Right lung (tissue), 10 donors: ENCODE measurements around the gene TRIM43B. TPM values are rescaled to one million over a fixed set of nuclear protein-coding genes. Genes with fewer than 3 reads are reported as not detected.
"Not testable (repeated sequence)": the region's sequence is repeated elsewhere in the genome, so short reads cannot be mapped to it uniquely, and the experiment has no call there.

Experiments
- DNase-seq, 2 donors: peaks; one replicate each; pipeline ENCODE4 v3.0.0-alpha.2; 2013
- long read RNA-seq, 8 donors: transcript quantifications; one replicate each; lab custom pipeline, GENCODE V29; 2026
- polyA plus RNA-seq, 5 donors: library from polyadenylated mRNA; unstranded; fragments of 120-200 nt; gene quantifications; one replicate each; pipeline versions ENCODE4 v1.2.1 to v1.2.3, GENCODE V29; 2013; ENCODE audit warnings: inconsistent platforms in 1 of 5, low replicate concordance in 1 of 5; ENCODE audit not compliant: insufficient read length in 5 of 5, insufficient read depth in 1 of 5

Gene TRIM43B
- polyA plus RNA-seq: not detected
- long read RNA-seq, donor 1: 0 reads
- long read RNA-seq, donor 2: 0 reads
- long read RNA-seq, donor 3: 0 reads
- long read RNA-seq, donor 4: 0 reads
- long read RNA-seq, donor 5: 0 reads
- long read RNA-seq, donor 6: 0 reads
- long read RNA-seq, donor 7: 0 reads
- long read RNA-seq, donor 8: 0 reads

DNA sequence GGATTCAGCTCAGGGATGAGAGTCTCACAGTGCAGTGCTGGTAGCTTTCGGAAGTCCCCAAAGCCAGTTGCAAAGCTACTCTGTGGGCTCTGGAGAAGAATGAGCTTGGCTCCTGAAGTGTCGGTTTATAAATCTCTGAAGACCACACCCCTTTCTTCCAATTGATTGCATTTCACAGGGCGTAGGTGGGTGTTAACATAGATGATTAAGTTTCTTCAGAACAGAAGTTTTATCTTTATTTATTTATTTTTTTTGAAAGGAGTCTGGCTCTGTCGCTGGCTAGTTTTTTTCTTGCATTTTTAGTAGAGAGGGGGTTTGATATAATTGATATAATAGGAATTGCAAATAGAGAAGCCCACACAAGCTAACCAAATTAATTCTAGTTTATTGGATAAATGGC is at the start of gene TRIM43B:
TSS of gene TRIM43B (minus strand) at position 101 of the 400 bp plus-strand sequence. CDS start 2,040 bp downstream, outside the sequence.
- not testable (repeated sequence) for DNase-seq

DNA sequence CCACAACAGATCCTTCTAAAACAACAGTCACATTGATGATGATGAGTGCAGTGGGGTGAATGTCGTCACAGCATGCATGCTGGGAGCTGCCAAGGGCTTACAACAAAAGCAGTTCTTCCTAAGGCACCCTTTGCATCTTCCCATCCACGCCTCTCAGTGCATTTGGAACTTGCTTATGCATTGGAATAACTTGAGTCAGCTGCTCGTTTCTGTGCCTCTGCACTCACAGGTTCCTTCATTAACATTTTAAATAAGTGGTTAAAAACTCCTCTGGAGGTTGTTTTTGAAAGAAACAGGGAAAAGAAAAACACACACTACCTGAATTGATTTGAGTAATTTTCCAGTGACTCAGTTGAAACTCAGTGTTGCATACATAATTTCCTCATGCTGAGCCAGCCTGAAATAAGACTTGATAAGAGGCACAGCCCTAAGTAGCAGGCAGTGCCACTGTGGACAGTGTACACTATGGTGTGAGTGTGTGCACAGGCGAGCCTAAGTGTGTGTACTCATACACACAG is 46.8 kb upstream of the TRIM43B start:
- no peak for DNase-seq

DNA sequence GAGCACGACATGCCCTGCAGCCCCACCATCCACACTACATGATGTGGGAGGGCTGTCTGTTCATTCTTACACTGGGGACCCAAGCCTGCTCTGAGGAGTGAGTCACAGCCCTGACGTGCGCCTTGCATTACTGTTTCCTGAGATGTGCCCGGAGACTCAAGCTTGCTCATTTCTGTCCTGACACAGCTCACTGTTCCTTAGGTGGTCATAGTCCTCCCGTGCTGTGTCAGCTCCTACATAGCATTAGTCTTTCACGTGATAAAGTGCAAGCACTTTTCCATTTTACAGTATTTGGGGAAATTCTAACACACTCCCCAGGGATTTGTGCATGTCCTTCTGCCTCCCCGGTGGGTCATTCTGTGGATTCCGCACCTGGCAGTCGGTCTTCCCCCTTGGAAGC is 46.2 kb upstream of the TRIM43B start:
- no peak for DNase-seq

DNA sequence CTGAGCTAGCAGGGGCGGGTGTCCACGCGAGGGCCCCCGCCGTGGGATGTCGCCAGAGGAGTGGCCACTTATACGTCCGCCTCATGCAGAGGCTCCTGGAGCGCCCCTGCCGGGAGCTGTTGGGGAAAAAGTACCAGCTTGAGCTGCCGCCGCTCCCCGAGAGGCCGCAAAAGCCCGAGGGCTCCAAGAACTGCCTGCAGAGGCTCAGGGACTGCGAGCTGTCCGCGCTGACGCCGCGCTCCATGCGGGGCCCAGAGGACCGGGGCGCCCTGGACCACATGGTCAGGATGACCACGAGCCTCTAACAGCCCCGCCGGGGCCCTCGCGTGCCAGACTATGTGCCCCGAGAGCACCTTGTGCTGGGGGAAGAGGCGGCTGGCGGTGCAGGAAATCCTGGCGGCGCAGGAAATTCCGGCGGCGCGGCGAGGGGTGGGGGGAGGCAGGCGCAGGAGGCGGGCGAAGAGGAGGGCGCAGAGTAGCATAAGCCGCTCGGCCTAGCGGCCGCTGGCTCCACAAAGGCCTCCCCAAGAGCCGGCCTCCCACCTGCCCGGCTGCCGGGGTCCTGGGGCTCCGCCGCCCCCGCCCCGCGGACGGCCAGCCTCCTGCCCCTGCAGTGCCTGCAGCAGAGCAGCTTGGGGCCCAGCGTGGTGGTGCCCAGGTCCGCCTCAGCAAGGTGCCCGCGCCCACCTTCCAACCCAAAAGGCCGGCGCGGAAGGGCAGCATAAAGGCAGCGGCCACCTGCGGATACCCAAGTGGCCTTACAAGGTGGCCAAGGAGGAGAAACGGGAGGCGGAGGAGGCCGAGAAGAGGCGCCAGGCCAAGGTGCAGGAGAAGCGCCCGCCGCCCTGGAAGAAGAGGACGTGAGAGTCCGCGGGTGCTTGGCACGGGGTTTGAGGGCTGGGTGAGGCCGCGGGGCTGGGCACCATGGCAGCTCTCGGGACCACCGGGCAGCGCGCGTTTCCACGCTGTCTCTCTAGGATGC is 42.1 kb upstream of the TRIM43B start:
- peak; percentile 64 to 82 for DNase-seq

DNA sequence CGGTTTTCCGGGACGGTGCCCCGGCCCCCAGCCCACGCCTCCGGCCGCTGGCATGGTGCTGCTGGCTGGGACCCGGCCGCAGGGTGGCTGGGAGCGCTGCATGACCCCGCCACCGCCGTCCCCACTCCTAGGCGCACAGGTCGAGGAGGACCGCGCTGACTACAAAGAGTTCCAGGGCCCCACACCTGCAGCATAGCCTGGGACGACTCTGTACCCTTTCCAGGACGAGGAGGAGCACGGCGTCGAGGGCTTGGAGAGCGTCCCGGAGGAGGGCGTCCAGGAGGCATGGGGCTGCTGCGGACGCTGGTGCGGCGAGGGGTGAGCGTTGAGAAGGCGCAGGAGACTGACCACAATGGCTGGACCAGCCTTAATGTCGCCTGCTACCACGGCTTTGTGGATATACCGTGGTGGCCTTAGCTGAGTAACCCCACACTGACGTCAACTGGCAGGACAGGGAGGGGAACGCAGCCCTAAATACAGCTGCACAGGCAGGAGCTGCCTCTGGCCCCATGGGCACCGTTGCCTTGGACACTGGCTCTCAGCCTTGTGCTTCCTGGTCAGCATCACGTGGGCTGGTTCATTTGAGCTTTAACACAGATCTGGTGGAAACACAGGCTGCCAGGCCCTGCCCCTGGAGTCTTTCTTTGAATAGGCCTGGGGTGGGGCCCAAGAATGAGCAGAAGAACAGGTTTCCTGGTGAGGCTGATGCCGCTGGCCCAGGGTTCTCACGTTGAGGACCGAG is 40.9 kb upstream of the TRIM43B start:
- DNase-seq: peak; percentile 23

DNA sequence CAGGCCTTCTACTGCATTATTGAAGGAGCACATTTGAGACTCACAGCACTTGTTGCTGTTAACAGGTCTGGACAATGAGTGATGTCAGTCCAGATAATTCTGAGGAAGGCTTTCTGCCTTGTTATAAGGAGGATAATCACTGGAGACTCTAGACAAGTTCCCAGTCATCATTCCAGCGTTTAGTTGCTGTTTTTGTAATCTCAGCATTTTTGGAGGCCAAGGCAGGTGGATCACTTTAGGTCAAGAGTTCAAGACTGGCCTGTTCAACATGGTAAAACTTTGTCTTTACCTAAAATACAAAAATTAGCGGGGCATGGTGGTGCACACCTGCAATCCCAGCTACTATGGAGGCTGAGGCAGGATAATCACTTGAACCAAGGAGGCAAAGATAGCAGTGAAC is 39.6 kb upstream of the TRIM43B start:
- DNase-seq: no peak

DNA sequence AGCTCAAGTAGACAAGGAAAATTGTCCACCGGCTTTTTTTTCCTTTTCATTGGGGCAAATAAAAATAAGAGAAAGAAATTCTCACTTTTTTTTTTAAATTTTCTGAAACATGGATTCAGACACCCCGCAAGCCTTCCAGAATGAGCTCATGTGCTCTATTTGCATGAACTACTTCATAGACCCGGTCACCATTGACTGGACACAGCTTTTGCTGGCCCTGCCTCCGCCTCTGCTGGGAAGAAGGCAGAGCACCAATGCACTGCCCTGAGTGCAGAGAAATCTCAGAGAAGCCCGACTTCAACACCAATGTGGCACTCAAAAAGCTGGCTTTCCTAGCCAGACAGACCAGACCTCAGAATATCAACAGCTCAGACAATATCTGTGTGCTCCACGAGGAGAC is 30.2 kb upstream of the TRIM43B start:
- no peak for DNase-seq

DNA sequence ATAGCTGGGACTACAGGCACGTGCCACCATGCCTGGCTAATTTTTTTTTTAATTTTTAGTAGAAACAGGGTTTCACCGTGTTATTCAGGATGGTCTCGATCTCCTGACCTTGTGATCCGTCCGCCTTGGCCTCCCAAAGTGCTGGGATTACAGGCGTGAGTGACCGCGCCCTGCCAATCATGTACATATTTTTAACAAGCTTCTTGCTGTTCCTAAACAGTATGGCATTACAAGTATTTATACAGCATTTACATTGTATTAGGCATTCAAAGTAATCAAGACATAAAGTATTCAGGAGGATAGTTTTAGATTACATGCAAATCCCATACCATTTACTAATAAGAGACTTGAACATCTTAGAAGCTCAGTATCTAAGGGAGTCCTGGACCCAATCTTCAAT is 29.7 kb upstream of the TRIM43B start:
- DNase-seq: not testable (repeated sequence)

DNA sequence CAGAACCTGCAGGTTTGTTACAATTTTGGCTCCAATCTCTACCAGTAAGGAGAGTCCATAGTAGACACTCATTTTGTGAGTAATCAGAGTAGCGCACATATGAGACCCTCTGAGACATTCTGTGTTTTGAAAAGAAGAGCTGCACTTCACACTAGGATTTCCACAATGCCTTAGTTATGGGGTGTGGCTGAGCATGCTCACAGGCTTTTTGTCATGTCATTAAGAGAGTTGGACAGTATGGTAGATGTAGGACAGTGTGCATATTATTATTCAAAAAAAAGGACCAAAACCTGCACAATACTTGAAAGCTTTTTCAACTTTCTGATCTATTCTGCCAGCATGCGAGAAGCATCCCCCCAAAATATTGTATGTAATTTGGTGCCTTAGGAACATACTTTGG is 24.9 kb upstream of the TRIM43B start:
- DNase-seq: no peak

DNA sequence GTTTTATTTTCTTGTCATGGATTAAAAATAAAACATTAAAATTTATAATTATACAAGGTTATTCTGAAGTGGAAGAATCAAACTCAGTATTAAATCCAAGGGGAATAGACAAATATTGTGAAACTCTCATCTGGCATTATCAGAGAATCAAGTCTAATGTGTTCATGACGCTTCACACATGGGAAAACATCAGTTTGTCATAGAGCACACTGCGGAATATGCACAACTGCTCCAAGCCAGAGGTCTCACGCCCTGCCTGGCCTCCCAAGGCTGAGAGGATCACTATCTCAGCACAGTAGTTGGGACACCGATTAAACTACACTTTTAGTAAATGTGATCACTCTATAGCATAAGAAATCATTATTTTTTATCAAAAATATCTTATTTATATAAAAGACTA is 20.7 kb upstream of the TRIM43B start:
- DNase-seq: peak; percentile 25 to 42

DNA sequence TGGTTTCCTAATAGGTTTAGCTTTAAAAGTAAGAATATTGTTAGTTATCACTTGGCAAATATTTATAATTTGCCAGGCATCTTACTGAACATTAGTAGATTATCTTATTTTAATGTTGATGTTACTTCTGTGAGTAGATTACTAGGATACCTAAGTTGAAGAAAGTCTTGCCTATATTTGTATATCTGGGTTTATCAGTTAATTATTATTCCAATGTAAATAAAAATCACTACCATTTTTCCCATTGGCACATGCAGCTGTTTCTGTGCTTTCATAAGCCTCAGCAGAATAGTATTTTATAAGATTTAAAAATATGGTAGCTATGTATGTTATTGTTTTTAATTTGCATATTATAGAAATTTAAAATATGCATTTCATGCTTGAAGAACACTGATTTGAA is 16.3 kb upstream of the TRIM43B start:
- DNase-seq: no peak

DNA sequence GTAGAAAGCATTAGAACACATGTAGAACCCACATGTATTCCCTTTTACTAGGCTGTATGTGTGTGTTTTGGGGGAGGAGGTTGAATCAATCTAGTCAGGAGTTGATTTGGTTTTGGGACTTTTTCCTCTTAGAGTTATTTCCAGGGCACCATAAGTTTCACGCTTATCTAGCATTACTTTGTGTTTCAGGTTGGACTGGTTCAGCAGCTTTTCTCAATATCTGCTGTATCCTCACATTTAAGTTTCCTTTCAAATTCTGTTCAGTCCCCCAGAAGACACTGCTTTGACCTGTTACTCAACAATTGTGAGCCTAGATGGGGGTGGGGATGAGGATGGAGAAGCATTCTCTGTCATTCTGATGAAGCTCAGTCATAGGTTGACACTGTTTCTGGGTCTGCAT is 7.5 kb upstream of the TRIM43B start:
- peak; percentile 29 to 45 for DNase-seq

DNA sequence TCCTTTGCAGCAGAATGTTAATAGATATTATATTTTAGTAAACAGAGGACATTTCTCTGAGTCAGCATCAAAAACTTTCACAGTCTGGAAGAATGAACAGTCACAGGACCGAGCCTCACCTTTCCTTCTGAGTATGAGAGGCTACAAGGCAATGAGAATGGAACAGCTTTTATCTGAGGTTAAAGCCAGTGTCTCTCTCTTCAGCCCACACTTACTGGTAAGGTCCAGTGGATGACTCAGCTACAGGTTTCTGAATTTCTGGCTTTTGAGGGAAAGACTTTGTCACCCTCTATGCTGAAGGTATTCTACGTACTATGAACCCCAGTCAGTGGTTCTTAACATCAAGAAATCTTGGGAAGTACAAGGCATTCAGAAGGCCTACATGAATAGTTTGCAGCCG is 9.5 kb downstream of the TRIM43B start:
- not testable (repeated sequence) for DNase-seq

DNA sequence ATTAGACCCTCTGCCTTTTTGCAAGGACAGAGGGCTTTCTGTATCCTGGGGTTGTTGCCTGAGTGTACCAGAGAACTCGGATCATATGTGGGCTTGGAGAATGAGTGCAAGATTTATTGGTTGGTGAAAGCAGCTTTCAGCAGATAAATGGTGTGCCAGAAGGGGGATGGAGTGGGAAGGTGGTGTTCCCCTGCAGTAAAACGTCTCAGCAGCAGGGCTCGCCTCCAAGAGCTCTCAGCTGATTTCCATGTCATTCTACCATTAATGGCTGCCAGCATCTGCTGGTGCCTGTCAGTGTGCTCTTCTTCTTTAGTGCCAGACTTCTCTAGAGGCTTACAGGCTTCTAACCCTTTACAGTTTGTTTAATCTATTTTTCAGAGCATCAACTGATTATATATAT is 16.6 kb downstream of the TRIM43B start:
- not testable (repeated sequence) for DNase-seq

DNA sequence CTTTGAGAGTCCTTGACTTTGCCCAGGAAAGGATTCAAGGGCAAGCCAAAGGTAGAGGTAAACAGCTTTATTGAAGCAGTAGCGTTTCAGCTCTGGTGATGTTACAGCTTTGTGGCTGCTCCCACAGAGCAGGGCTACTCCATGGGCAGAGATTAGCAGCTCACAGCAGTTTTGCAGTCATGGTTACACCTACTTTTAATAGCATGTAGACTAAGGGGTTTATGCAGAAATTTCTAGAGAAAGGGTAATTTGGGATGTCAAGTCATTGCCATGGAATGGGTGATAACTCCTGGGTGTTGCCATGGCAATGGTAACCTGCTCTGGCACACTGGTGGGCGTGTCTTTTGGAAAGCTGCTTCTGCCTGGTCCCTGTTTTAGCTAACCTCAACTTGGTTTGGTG is 18.0 kb downstream of the TRIM43B start:
- DNase-seq: not testable (repeated sequence)

DNA sequence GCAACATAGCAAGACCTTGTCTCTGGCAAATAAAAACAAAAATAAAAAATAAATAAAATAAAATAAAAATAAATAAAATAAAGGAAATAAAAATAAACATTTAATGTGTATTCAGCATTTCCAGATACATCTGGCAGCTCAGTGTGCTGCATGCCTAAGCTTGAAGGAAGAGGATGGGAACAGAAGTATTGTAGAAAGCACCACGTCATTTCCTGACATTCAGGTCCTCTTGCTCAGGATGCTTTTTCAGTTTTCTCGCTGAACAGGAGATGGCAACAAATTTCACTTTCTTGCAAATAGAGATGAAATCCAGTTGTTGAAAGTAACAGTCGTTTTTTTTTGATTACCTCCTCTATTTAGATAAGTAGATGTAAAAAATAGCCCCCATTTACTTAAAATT is 21.3 kb downstream of the TRIM43B start:
- DNase-seq: not testable (repeated sequence)

DNA sequence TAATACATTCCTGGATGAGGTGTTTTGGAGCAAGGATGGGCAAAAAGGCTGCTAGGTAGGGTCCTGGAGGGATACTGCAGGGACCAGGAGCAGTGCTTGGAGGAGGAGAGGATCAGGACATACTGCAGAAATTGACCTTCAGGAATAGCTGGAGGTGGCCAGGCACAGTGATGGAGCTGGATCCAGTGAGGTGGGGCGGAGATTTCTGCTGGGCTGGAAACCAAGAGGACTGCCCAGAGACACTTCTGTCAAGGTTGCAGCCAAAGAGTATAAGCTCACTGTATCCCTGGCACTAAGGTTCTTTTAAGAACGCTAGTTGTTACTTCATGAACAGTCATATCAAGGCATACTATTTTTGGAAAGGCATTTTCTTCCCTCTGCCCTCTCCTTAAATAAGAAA is 39.2 kb downstream of the TRIM43B start:
- not testable (repeated sequence) for DNase-seq

DNA sequence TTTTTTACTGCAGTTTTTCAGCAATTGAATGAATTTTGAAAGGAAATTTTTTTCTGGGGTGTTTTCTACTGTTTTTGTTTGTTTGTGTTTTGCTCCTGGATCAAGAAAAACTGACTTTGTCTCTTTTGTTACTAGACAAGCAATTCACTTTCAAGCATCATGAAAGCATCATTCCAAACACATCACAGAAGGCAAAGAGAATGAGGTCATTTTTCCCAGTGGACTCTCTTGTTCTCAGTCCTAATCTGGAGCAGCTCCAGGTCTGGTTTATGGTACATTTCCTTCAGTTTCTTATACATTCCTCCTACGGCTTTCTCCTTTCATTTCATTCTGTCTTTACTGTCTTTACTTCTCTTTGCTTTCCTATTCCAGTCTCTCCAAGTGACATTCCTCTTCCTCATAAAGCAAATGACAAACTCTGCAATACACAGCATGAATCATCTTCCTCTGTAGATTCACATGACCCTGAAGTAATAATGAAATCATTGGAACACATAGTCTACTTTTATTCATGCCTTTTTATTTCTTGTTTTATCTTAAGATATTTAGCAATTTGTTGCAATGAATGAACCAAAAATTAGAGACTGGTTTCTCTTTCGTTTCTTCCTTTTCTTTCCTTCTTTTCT is 42.0 kb downstream of the TRIM43B start:
- not testable (repeated sequence) for DNase-seq

DNA sequence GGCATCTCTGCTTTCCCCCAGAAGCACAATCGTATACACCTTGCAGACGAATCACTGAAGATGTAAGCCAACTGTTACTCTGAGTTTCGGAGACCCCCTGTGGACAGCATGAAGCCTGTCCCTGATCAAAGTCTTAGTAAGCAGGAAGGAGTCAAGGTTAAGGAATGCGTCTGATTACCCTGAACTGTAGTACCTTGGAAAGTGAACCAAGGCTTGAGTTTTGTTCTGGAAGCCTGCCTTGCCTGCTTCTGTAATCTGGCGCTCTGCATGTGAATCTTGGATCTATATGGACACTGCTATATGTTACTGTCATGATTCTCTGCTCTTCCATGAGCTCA is 48.7 kb downstream of the TRIM43B start:
- not testable (repeated sequence) for DNase-seq

DNA sequence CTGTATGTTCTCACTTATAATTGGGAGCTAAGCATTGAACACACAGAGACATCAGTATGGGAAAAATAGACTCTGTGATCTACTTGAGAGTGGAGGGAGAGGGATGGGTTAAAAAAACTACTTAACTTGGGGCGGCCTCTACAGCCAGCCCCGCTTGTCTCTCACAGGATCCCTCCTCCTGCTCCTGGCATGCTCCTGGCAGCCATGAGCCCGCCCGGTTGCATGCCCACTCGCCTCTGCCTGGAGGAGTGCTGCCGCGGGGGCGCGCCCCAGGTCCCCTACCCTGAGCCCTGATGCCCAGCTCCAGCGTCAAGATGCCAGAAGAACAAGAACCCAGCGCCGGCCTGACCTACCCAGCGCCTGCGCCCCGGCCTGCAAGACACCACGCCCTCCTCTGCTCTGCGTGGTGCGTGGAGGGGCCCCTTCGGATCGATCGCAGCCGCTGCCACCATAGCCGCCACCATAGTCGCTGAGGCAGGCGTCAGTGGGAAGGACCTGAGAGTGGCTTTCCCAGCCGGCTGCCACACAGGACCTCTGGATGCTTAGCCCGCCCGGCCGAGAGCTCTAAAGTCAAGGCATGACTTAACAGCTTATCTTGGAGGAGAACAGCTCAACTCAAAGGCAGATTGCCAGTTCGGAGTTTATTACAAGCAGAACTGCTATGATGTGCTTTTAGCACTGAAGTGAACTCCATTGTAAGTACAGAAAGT is 49.2 kb downstream of the TRIM43B start:
- not testable (repeated sequence) for DNase-seq

DNA sequence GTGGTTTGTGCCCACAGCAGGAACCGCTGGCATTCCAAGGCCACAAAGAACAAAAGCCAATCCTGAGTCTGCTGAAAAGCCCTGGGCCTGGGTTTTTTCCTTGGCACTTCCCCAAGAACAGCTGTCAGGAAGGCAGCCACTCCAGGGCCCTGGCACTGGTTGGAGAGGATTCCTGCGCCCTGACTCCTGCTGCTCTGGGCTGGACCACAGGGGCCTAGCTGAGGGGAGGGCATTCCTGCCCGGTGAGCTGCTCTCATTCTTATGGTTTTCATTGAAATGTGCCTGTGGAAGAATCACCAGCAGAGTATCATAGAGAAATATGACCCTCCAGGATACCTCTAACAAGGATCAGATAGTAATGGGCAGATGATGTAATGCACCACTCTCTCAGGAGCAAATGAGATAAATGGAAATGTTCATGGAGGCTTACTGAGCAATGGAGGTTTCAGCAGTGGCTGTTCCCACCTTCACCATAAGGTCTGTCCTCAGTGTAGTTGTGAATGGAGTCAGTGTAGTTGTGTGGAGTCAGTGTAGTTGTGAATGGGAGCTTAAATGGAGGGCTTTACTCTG is 50.0 kb downstream of the TRIM43B start:
- not testable (repeated sequence) for DNase-seq
